Lower leg skin (tissue), 4 donors: Measurements from ENCODE around the gene CACNA1D. TPM values are rescaled to one million over a fixed set of nuclear protein-coding genes. Genes with fewer than 3 reads are reported as not detected.

Experiments
- DNase-seq, 2 donors: peaks; one replicate each; pipeline ENCODE4 v3.0.0-alpha.2; 2019; ENCODE audit warnings: low spot score in 2 of 2
- H3K4me3 ChIP-seq: fragments of 200-600 bp; sonication (generic); 2 replicates; pipeline ENCODE4 v1.5.1; 2017; ENCODE audit warnings: mild to moderate bottlenecking, low read depth; ENCODE audit not compliant: poor library complexity, severe bottlenecking
- POLR2A ChIP-seq, 2 donors: fragments of 450-650 bp; IDR thresholded peaks; one replicate each; pipeline ENCODE4 v1.6.1; 2016 to 2017; ENCODE audit warnings: antibody characterized with exemption in 2 of 2, mild to moderate bottlenecking in 1 of 2, moderate library complexity in 1 of 2
- WGBS, 2 donors: methylation state at CpG; one replicate each; pipeline ENCODE4 v1.1.5; 2018; 5-methylcytosine and 5-hydroxymethylcytosine counted together
- intact Hi-C: fragments of 100-400 bp; cut with DNase I; formaldehyde crosslinking; loops from one replicate; pipeline ENCODE4 v1.15.0; 2023; ENCODE audit warnings: low total_unique reads
- total RNA-seq, 4 donors: library from RNA; depleted of rRNA; stranded (reverse); fragments of >200 nt; gene quantifications; one replicate each; pipeline ENCODE4 v1.1.0, GENCODE V29; 2016
- TF ChIP-seq, protein P1 (sequence below), 3 donors: fragments of 450-650 bp; IDR thresholded peaks; one replicate each; pipeline ENCODE4 v1.5.1; 2016; ENCODE audit warnings: antibody characterized with exemption in 3 of 3, mild to moderate bottlenecking in 3 of 3, moderate library complexity in 2 of 3

Gene CACNA1D
- total RNA-seq, 4 donors from 2014 or later = 2.4 to 12.5 (median 5.6) TPM

DNA sequence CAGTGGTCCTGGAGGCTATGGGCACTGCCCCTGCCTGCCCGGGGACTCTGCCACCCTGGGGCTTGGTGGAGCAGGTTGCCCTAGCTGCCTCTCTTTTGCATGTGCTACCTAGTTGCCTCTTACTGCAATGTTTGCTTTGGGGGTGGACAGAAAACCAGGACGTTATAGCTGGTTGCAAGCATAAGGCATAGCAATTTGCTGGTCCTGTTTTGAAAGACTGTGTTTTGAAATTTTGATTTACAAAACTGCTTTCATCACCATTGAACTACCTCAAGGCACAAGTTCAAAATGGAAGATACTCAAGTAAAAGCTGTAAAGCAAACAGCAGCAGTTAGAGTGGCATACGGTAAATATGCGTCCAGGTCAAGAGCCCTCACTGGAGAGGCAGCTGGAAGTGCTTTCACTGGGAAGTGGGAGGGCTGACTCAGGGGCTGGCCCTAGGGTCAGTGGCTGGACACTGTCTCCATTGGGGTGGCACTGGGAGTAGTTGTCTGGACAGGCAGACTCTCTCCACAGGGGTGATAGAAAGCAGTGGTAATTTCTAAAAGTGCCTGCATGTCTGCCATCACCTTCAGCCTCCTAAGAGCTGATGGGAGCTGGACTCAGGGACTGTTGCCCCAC, 213.7 kb downstream of the CACNA1D start:
- 77% methylated on average over 4 of the region's 4 CpGs for WGBS, 2 donors
- H3K4me3 ChIP-seq = no peak overlapping the region
- no peak for TF ChIP-seq POLR2A (IDR thresholded peaks at IDR 0.05)
- TF ChIP-seq, protein P1, sequence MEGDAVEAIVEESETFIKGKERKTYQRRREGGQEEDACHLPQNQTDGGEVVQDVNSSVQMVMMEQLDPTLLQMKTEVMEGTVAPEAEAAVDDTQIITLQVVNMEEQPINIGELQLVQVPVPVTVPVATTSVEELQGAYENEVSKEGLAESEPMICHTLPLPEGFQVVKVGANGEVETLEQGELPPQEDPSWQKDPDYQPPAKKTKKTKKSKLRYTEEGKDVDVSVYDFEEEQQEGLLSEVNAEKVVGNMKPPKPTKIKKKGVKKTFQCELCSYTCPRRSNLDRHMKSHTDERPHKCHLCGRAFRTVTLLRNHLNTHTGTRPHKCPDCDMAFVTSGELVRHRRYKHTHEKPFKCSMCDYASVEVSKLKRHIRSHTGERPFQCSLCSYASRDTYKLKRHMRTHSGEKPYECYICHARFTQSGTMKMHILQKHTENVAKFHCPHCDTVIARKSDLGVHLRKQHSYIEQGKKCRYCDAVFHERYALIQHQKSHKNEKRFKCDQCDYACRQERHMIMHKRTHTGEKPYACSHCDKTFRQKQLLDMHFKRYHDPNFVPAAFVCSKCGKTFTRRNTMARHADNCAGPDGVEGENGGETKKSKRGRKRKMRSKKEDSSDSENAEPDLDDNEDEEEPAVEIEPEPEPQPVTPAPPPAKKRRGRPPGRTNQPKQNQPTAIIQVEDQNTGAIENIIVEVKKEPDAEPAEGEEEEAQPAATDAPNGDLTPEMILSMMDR (IDR thresholded peaks at IDR 0.05) = no peak
- intact Hi-C loops = no loop called here
- peak; percentile 4 to 31 for DNase-seq

DNA sequence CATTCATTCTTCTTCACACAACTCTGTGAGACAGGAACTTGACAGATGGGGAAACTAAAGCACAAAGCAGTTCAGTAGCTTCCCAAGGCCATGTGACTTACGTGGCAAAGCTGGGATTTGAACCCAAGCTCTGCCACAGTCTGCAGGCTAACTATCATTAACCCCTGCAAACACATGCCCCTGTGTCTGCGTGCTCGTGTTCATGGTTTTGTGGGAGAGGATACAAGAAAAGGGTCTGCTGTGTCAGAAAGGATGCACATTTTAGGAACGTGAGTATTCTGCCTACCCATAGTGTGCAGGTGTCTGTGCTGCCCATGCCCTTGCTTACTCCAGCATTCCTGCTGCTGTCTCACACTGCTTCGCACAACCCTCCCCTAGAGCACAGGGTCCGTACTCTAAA, 214.8 kb downstream of the CACNA1D start:
- 90 to 96% methylated on average over 6 of the region's 6 CpGs for WGBS, 2 donors
- TF ChIP-seq POLR2A (IDR thresholded peaks at IDR 0.05) = no peak
- TF ChIP-seq, protein P1 (IDR thresholded peaks at IDR 0.05) = no peak
- DNase-seq = peak in 1 of 2 donors; percentile 59
- intact Hi-C loops = no loop called here
- no peak overlapping the region for H3K4me3 ChIP-seq

DNA sequence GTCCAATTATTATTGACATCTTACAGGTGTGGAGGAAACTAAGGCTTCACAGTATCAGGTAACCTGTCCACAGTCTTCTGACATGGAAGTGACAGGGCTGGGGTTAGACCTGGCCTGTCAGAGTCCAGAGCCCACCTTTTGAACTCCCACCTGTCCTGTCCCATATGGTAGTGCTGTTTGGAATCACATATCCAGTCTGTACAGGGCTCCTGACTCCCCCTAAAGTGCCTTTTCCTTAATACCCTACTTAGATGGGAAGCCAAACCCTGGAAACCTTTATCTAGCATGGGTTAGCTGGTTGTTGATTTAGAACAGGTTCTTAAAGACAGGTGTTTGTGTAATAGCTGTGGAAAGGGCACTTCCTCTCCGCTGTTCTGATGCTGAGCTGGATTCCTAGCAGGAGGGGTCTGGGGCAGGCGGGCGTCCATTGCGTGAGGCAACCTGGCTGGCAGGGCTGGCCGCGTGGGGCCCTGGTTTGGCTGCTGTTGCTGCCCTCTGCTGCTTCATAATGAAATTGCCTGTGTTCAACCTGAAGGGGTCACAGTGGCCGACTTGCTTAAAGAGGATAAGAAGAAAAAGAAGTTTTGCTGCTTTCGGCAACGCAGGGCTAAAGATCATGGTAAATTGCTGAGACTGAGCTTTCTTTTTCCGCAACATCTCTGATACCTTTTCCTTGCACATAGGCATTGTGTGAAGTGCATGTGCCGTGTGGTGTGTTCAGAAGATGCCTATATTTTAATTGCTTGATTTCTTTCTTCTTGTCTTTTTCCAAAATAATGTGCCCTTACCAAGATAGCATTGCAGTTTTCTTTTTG, 215.7 kb downstream of the CACNA1D start:
- intact Hi-C loops = loop anchor here (5.0 to 10.0 kb wide), 2 partner anchors 335 to 408 kb away; no protein-coding TSS in a partner anchor
- H3K4me3 ChIP-seq = no peak overlapping the region
- 15 to 16% methylated on average over 11 of the region's 11 CpGs for WGBS, 2 donors
- TF ChIP-seq, protein P1 (IDR thresholded peaks at IDR 0.05) = no peak
- no peak for TF ChIP-seq POLR2A (IDR thresholded peaks at IDR 0.05)
- peak; percentile 32 to 90 for DNase-seq

DNA sequence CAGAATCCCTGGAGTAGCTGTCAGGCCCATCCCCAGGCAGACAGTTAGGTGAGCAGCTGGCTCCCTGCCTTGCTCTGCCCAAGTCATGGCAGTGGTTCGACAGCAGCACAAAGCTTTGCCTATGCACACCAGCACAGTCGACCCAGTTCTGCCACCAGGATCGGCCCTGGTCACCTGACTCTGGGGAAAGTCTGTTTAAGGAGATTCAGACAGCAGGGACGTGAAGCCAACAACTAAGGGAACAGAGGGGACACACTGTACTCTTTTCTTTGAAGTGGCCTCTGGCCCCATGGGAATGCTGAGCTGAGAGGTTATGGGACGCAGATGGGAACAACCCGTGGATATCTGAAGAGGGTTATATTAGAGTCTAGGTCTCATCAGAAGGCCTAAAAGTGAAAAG, 217.0 kb downstream of the CACNA1D start:
- WGBS, 2 donors = 75 to 76% methylated on average over 6 of the region's 6 CpGs
- intact Hi-C loops = loop anchor here (5.0 to 10.0 kb wide), 2 partner anchors 337 to 409 kb away; no protein-coding TSS in a partner anchor
- TF ChIP-seq, protein P1 (IDR thresholded peaks at IDR 0.05) = no peak
- TF ChIP-seq POLR2A (IDR thresholded peaks at IDR 0.05) = no peak
- peak in 1 of 2 donors; percentile 45 for DNase-seq
- H3K4me3 ChIP-seq = no peak overlapping the region

DNA sequence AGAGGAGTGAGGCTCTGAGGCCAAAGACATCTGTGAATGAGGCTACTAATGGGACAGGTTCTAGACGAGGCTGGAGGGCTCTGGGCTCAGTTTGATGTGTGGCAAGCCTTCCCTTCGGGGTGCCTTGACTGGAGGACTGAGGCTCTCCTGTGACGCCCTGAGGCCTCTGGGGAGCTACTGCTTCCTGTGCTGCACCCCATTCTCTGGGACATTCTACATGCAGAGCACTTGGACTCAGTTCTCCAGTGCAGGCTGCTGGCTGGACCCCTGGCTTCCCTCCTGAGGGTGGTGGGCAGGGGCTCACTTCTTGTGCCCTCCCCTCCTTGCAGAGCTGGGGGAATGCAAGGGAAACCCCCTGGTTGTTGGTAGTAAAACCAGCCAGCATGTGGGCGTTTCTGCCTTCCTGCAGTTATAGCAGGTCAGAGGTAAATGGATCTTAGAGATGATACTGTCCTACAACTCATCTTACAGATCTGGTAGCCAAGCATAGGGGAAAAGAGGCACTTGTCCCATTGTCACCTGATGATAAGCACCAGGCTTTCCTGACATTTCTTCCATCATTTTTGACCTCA, 218.5 kb downstream of the CACNA1D start:
- no peak for TF ChIP-seq POLR2A (IDR thresholded peaks at IDR 0.05)
- TF ChIP-seq, protein P1 (IDR thresholded peaks at IDR 0.05) = no peak
- WGBS, 2 donors = 75 to 79% methylated on average over 3 to 4 of the region's 4 CpGs
- intact Hi-C loops = loop anchor here (5.0 to 10.0 kb wide), 2 partner anchors 338 to 411 kb away; no protein-coding TSS in a partner anchor
- peak in 1 of 2 donors; percentile 74 for DNase-seq
- no peak overlapping the region for H3K4me3 ChIP-seq
